Stimulated activated CD4-positive, alpha-beta T cell treated with anti-CD3 and anti-CD28 coated beads, Interleukin-12 subunit alpha, Interleukin-12 subunit beta, amount 100 ng/mL, for 24 hours (primary cell): ENCODE results near the gene IFI27L2.

Source experiments
- DNase-seq, 2 experiments: peaks; one replicate each; pipeline ENCODE4 v3.0.0-alpha.2; 2020; ENCODE audit warnings: low read depth in 2 of 2

Gene IFI27L2

GRCh38 chr14:94152676-94153075 lies 23.3 kb upstream of the IFI27L2 start:
- DNase-seq: no peak

GRCh38 chr14:94145902-94146527 lies 16.6 kb upstream of the IFI27L2 start:
- DNase-seq: no peak

- no peak for DNase-seq
Observed at GRCh38 chr14:94144765-94145164, 15.4 kb upstream of the IFI27L2 start.

GRCh38 chr14:94143711-94144110 lies 14.3 kb upstream of the IFI27L2 start:
- DNase-seq: no peak

- no peak for DNase-seq
Observed at GRCh38 chr14:94143239-94143638, 13.8 kb upstream of the IFI27L2 start.

- no peak for DNase-seq
Observed at GRCh38 chr14:94142836-94143235, 13.4 kb upstream of the IFI27L2 start.

GRCh38 chr14:94142247-94142646 lies 12.8 kb upstream of the IFI27L2 start:
- no peak for DNase-seq

- no peak for DNase-seq
Observed at GRCh38 chr14:94139421-94139820, 10.0 kb upstream of the IFI27L2 start.

GRCh38 chr14:94139006-94139405 lies 9.6 kb upstream of the IFI27L2 start:
- no peak for DNase-seq

GRCh38 chr14:94138251-94138650 lies 8.8 kb upstream of the IFI27L2 start:
- no peak for DNase-seq

- peak; percentile 75 to 89 for DNase-seq
Observed at GRCh38 chr14:94136575-94137331, 7.3 kb upstream of the IFI27L2 start.

- no peak for DNase-seq
Observed at GRCh38 chr14:94135476-94135875, 6.1 kb upstream of the IFI27L2 start.

- DNase-seq: peak; percentile 23 to 59
Observed at GRCh38 chr14:94132285-94132887, 3.0 kb upstream of the IFI27L2 start.

GRCh38 chr14:94129758-94130414 lies 482 bp upstream of the IFI27L2 start:
- DNase-seq: no peak

GRCh38 chr14:94128216-94128839 lies 1.1 kb downstream of the IFI27L2 start:
- DNase-seq: no peak

GRCh38 chr14:94127330-94127729 lies 2.1 kb downstream of the IFI27L2 start:
- no peak for DNase-seq

- DNase-seq: no peak
Observed at GRCh38 chr14:94126800-94127199, 2.6 kb downstream of the IFI27L2 start.

GRCh38 chr14:94126419-94126677 lies 3.1 kb downstream of the IFI27L2 start:
- DNase-seq: no peak

GRCh38 chr14:94125659-94126418 lies 3.6 kb downstream of the IFI27L2 start:
- no peak for DNase-seq

GRCh38 chr14:94124582-94125377 lies 4.6 kb downstream of the IFI27L2 start:
- no peak for DNase-seq

GRCh38 chr14:94123868-94124267 lies 5.5 kb downstream of the IFI27L2 start:
- DNase-seq: no peak
